Keratinocyte (primary cell): ENCODE data around the gene TSPAN4. TPM values are rescaled to one million over a fixed set of nuclear protein-coding genes. Genes with fewer than 3 reads are reported as not detected.

Experiments used
- DNase-seq: peaks from one replicate; pipeline ENCODE4 v3.0.0-alpha.2; 2011; ENCODE audit warnings: low read depth, missing footprints, low spot score
- FAIRE-seq: peaks from 2 replicates; lab custom pipeline; 2011; peaks lifted over from hg19 to GRCh38; lab: Jason Lieb, UNC
- H2AFZ ChIP-seq: 2 replicates; pipeline ENCODE4 v1.6.0; 2012; ENCODE audit warnings: low read length, control low read depth, inconsistent platforms; ENCODE audit not compliant: control insufficient read depth
- H3K27ac ChIP-seq: 2 replicates; pipeline ENCODE4 v1.5.1; 2011; ENCODE audit warnings: low read length; ENCODE audit not compliant: control insufficient read depth, insufficient read depth
- H3K27me3 ChIP-seq: 3 replicates; pipeline ENCODE4 v1.6.0; 2011; ENCODE audit warnings: low read length; ENCODE audit not compliant: control insufficient read depth, insufficient read depth; ENCODE audit errors: extremely low read depth
- H3K36me3 ChIP-seq, 2 experiments: 2 replicates in 1 of 2; 3 replicates in 1 of 2; pipeline ENCODE4 v1.5.1; 2011; ENCODE audit warnings: low read length in 2 of 2, mild to moderate bottlenecking in 1 of 2; ENCODE audit not compliant: control insufficient read depth in 2 of 2, insufficient read depth in 2 of 2; ENCODE audit errors: extremely low read depth in 1 of 2
- H3K4me1 ChIP-seq: 3 replicates; pipeline ENCODE4 v1.5.1; 2011; ENCODE audit warnings: low read length; ENCODE audit not compliant: control insufficient read depth, insufficient read depth; ENCODE audit errors: extremely low read depth
- H3K4me2 ChIP-seq: 3 replicates; pipeline ENCODE4 v1.6.0; 2011; ENCODE audit warnings: low read depth, low read length; ENCODE audit not compliant: control insufficient read depth, insufficient read depth; ENCODE audit errors: extremely low read depth
- H3K4me3 ChIP-seq, 3 experiments: fragments of 200-600 bp in 1 of 3; sonication (generic) in 1 of 3; 2 replicates in 2 of 3; 3 replicates in 1 of 3; pipeline ENCODE4 v1.5.1; 2011 to 2016; ENCODE audit warnings: low read length in 3 of 3, mild to moderate bottlenecking in 3 of 3, control low read depth in 2 of 3, inconsistent platforms in 1 of 3, low read depth in 1 of 3, mixed read lengths in 1 of 3, mixed run types in 1 of 3, moderate library complexity in 1 of 3; ENCODE audit not compliant: control insufficient read depth in 2 of 3, insufficient read depth in 2 of 3; ENCODE audit errors: extremely low read depth in 1 of 3
- H3K79me2 ChIP-seq: 2 replicates; pipeline ENCODE4 v1.6.0; 2012; ENCODE audit warnings: low read length; ENCODE audit not compliant: control insufficient read depth, insufficient read depth
- H3K9ac ChIP-seq: 3 replicates; pipeline ENCODE4 v1.6.0; 2011; ENCODE audit warnings: low read length; ENCODE audit not compliant: control insufficient read depth, insufficient read depth; ENCODE audit errors: extremely low read depth
- H3K9me1 ChIP-seq: 3 replicates; pipeline ENCODE4 v1.6.0; 2011; ENCODE audit warnings: low read length; ENCODE audit not compliant: control insufficient read depth, insufficient read depth; ENCODE audit errors: extremely low read depth
- H3K9me3 ChIP-seq: 2 replicates; pipeline ENCODE4 v1.5.1; 2012; ENCODE audit warnings: low read depth, low read length; ENCODE audit not compliant: control insufficient read depth
- H4K20me1 ChIP-seq: 3 replicates; pipeline ENCODE4 v1.6.0; 2011; ENCODE audit warnings: low read length; ENCODE audit not compliant: control insufficient read depth, insufficient read depth; ENCODE audit errors: extremely low read depth
- CTCF ChIP-seq, 3 experiments: IDR thresholded peaks in 1 of 3; conservative IDR thresholded peaks in 1 of 3; optimal IDR thresholded peaks in 1 of 3; 2 replicates in 2 of 3; 3 replicates in 1 of 3; pipeline versions ENCODE3 to v1.5.1; 2011; ENCODE audit warnings: low read length in 3 of 3, mild to moderate bottlenecking in 3 of 3, moderate library complexity in 2 of 3, control low read depth in 1 of 3, inconsistent platforms in 1 of 3; ENCODE audit not compliant: insufficient read depth in 2 of 3; ENCODE audit errors: extremely low read depth in 1 of 3
- EZH2 ChIP-seq: IDR thresholded peaks from one replicate; pipeline ENCODE4 v1.6.1; 2012; ENCODE audit warnings: inconsistent platforms, mild to moderate bottlenecking, low read length, moderate library complexity
- dilution Hi-C: fragments of 300-500 bp; cut with MboI; formaldehyde crosslinking; loops from one replicate; pipeline ENCODE4 v1.7.0; 2020; ENCODE audit warnings: low sequenced_read_pairs; ENCODE audit not compliant: extremely low pct_ligation_motif_present
- polyA plus RNA-seq, 5 experiments: library from polyadenylated mRNA; depleted of rRNA in 3 of 5; stranded (reverse) in 3 of 5; stranded (forward) in 1 of 5; unstranded in 1 of 5; fragments of >200 nt; gene quantifications; 1 replicate in 1 of 5; 2 replicates in 3 of 5; 3 replicates in 1 of 5; pipeline versions ENCODE4 v1.2.1 to v1.2.3, GENCODE V29; 2011 to 2012; ENCODE audit warnings: missing spikeins in 2 of 5, low read depth in 1 of 5, low replicate concordance in 1 of 5

Gene TSPAN4
- polyA plus RNA-seq, 1 donor (not counting 4 experiments of a cell fraction or from before 2014, with no cell fraction given): 42.1 TPM

DNA sequence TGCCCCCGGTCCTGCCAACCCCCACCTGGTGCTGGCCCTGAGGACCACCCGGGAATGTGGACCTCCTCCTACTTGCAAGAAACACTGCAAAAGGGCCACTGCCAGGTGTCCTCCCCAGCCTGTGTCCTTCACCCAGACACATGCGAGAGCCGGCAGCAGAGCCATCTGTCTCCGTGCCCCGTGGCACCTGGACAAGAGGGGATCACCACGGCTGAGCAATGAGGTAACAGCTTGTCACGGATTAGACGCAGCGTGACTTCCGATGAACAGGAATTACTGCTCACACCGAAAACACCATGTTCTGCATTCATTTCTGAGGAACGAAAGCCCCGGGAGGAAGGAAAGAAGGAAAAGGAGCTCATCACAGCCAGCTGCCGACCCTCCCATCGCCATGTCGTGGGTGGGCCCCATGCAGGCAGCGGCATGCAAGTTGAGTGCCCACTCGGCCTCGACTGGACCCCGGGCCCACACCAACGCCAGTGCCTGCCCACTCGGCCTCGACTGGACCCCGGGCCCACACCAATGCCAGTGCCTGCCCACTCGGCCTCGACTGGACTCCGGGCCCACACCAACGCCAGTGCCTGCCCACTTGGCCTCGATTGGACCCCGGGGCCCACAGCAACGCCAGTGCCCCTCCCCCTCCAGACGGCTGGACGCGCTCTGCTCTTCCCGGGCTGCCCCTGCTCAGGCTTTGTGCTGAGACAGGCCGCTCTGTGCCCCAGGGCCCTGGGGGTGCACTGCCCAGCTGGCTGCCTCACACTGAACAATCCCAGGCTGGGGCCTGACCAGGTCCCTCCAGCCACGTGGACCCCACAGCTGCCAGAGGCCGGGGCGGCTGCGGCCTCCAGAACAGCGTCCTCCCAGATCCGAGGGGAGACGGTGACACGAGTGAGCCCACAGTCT lies 45.9 kb downstream of the TSPAN4 start:
- Histone ChIP-seq H3K4me3 (no peak overlapping the region), H4K20me1 (no peaks in the 10 kb centered on the region), H3K4me1 (no peaks in the 10 kb centered on the region), H3K79me2 (no peaks in the 10 kb centered on the region), H3K27me3 (no peaks in the 10 kb centered on the region), H3K36me3 (peaks cover 7 to 11% of the 10 kb centered on the region in 2 experiments), H3K9me3 (no peaks in the 10 kb centered on the region), H2AFZ (no peak overlapping the region), H3K4me2 (no peak overlapping the region), H3K9me1 (no peaks in the 10 kb centered on the region), H3K27ac (no peak overlapping the region), H3K9ac (no peak overlapping the region)
- dilution Hi-C loops: no loop called here
- TF ChIP-seq CTCF (optimal IDR thresholded peaks at IDR 0.05 in 1 of 3, IDR thresholded peaks at IDR 0.05 in 1 of 3, conservative IDR thresholded peaks at IDR 0.05 in 1 of 3; ENCODE audit: extremely low read depth in 1 of 3, insufficient read depth in 2 of 3, low read length in 3 of 3) (no peak), EZH2 (no peak)
- FAIRE-seq: no peak
- no peak for DNase-seq

- Histone ChIP-seq H2AFZ (no peak overlapping the region), H3K27me3 (no peaks in the 10 kb centered on the region), H3K9me3 (no peaks in the 10 kb centered on the region), H3K4me2 (no peak overlapping the region), H3K9me1 (no peaks in the 10 kb centered on the region), H3K4me1 (no peaks in the 10 kb centered on the region), H4K20me1 (no peaks in the 10 kb centered on the region), H3K36me3 (peaks cover 4 to 11% of the 10 kb centered on the region in 2 experiments), H3K79me2 (no peaks in the 10 kb centered on the region), H3K4me3 (no peak overlapping the region), H3K27ac (no peak overlapping the region), H3K9ac (no peak overlapping the region)
- no peak for FAIRE-seq
- TF ChIP-seq CTCF (optimal IDR thresholded peaks at IDR 0.05 in 1 of 3, IDR thresholded peaks at IDR 0.05 in 1 of 3, conservative IDR thresholded peaks at IDR 0.05 in 1 of 3; ENCODE audit: extremely low read depth in 1 of 3, insufficient read depth in 2 of 3, low read length in 3 of 3) (no peak), EZH2 (no peak)
- DNase-seq: no peak
- dilution Hi-C loops: no loop called here
Observed at GRCh38 chr11:889257-889656, 46.6 kb downstream of the TSPAN4 start.
